Right atrium auricular region (tissue), 2 donors: Measurements from ENCODE around the gene ZNF423. TPM values are rescaled to one million over a fixed set of nuclear protein-coding genes. Genes with fewer than 3 reads are reported as not detected.
A peak's percentile ranks its signal among the peaks of the same experiment; 100 is the strongest.

ENCODE experiments used
- DNase-seq: peaks from one replicate; pipeline ENCODE4 v3.0.0-alpha.2; 2019; ENCODE audit warnings: low spot score
- H3K27ac ChIP-seq, 2 donors: fragments of 200-600 bp; sonication (generic); 1 replicate in 1 of 2; 2 replicates in 1 of 2; pipeline ENCODE4 v1.5.1; 2016 to 2019
- H3K27me3 ChIP-seq, 2 donors: fragments of 200-600 bp; sonication (generic); one replicate each; pipeline versions ENCODE4 v1.5.1 to v1.6.0; 2017 to 2019
- H3K36me3 ChIP-seq: fragments of 200-600 bp; sonication (generic); one replicate; pipeline ENCODE4 v1.5.1; 2016
- H3K4me1 ChIP-seq, 2 donors: fragments of 200-600 bp; sonication (generic); one replicate each; pipeline versions ENCODE4 v1.5.1 to v1.6.0; 2017 to 2019
- H3K4me3 ChIP-seq, 2 donors: fragments of 200-600 bp; sonication (generic); 1 replicate in 1 of 2; 2 replicates in 1 of 2; pipeline ENCODE4 v1.5.1; 2017 to 2019; ENCODE audit warnings: mild to moderate bottlenecking in 1 of 2, moderate library complexity in 1 of 2
- H3K9me3 ChIP-seq, 2 donors: fragments of 200-600 bp; sonication (generic); one replicate each; pipeline ENCODE4 v1.5.1; 2019
- total RNA-seq, 2 donors: library from RNA; depleted of rRNA; stranded (reverse); fragments of >200 nt; gene quantifications; one replicate each; pipeline ENCODE4 v1.1.0, GENCODE V29; 2016
- TF ChIP-seq, protein P1 (sequence below), 2 donors: fragments of 200-600 bp; sonication (generic); IDR thresholded peaks; one replicate each; pipeline ENCODE4 v1.5.1; 2019; ENCODE audit warnings: antibody characterized with exemption in 2 of 2

ZNF423 gene
- total RNA-seq, 2 donors from 2014 or later, result 8.5 to 10.7 TPM

DNA sequence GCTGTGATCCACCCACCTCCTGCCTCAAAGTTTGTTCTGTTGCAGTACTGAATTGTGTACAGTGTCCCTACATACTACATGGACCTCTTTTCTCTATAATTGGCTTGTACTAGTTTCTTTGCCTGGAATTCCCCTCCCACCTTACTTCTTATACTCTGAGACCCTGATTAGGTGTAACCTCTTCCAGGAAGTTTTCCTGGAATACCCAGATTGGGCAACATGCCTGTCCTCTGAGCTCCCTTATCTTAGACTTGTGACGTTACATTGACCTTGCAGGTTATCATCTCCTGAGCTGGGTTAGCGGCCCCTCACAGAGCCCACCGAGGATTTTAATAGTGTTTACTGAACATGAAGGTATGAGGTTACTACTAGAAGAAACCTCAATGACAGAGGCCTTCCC lies 237.0 kb downstream of the ZNF423 start:
- H3K4me3 ChIP-seq, result no peak overlapping the region
- no peaks in the 10 kb centered on the region for H3K27me3 ChIP-seq
- TF ChIP-seq, protein P1, sequence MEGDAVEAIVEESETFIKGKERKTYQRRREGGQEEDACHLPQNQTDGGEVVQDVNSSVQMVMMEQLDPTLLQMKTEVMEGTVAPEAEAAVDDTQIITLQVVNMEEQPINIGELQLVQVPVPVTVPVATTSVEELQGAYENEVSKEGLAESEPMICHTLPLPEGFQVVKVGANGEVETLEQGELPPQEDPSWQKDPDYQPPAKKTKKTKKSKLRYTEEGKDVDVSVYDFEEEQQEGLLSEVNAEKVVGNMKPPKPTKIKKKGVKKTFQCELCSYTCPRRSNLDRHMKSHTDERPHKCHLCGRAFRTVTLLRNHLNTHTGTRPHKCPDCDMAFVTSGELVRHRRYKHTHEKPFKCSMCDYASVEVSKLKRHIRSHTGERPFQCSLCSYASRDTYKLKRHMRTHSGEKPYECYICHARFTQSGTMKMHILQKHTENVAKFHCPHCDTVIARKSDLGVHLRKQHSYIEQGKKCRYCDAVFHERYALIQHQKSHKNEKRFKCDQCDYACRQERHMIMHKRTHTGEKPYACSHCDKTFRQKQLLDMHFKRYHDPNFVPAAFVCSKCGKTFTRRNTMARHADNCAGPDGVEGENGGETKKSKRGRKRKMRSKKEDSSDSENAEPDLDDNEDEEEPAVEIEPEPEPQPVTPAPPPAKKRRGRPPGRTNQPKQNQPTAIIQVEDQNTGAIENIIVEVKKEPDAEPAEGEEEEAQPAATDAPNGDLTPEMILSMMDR (IDR thresholded peaks at IDR 0.05), result no peak
- no peak for DNase-seq
- H3K27ac ChIP-seq, result no peak overlapping the region
- peaks cover 0 to 26% of the 10 kb centered on the region in 2 donors for H3K4me1 ChIP-seq
- no peaks in the 10 kb centered on the region for H3K9me3 ChIP-seq
- no peaks in the 10 kb centered on the region for H3K36me3 ChIP-seq

DNA sequence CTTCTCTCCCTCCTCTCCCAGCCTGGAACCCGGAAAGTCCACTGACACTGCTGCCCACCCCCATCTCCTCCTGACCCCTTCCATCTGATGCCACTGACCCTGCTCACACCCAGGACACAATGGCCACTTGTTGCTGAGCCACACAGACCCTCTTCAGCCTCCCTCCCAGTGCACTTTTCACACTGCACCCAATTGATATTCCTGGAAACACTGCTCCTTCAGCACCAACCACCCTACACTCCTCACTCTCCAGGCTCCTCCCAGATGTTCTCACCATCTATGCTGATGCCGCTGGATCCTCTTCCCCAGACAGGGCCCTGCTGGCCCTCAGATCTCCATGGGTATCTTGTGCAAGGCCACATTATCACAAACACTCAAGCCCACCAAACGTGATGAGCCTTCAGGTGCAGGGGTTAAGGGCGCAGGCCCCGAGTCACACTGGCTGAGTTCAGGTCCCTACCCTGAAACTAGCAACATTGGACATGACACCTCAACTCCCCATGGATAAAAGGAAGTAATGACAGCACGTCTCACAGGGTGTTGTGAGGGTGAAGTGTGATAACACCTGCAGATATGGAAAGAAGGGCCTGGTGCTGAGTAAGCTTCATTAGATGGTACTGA lies 238.1 kb downstream of the ZNF423 start:
- Histone ChIP-seq H3K4me1 (peaks cover 0 to 26% of the 10 kb centered on the region in 2 donors), H3K4me3 (no peak overlapping the region), H3K36me3 (no peaks in the 10 kb centered on the region), H3K9me3 (no peaks in the 10 kb centered on the region), H3K27me3 (no peaks in the 10 kb centered on the region), H3K27ac (no peak overlapping the region)
- TF ChIP-seq, protein P1 (IDR thresholded peaks at IDR 0.05), result no peak
- DNase-seq, result peak; percentile 30

DNA sequence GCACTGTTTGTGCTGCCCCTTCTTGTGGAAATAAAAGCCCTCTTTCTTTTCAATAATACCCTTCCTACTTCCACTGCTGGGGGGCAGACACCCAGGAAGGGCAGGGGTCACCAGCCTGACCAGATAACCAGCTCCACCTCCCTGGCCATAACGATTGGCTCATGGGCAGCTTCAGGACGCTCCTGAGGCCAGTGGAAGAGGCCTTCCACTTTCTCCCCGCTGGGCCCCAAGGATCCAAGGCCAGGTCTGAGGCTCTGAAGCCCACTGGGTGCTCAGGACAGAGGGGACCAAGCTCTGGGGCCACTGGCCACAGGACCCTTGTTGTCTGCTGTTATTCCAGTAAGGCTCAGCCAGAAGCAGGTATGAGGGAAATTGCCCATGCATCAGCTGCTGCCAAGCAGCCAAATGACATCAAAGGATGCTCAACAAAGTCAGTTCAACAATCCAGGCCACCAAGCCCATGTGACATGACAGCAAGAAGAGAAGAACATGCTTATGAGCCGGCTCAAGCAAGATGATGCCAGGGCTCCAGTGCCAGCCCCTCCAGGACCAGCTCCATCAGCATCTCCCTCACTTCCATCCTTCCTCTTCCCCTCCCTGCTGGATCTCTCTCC lies 238.8 kb downstream of the ZNF423 start:
- TF ChIP-seq, protein P1 (IDR thresholded peaks at IDR 0.05), result no peak
- no peak overlapping the region for H3K27ac ChIP-seq
- H3K27me3 ChIP-seq, result no peaks in the 10 kb centered on the region
- peak; percentile 54 for DNase-seq
- H3K4me1 ChIP-seq, result peaks cover 0 to 26% of the 10 kb centered on the region in 2 donors
- H3K4me3 ChIP-seq, result no peak overlapping the region
- H3K36me3 ChIP-seq, result no peaks in the 10 kb centered on the region
- H3K9me3 ChIP-seq, result no peaks in the 10 kb centered on the region

DNA sequence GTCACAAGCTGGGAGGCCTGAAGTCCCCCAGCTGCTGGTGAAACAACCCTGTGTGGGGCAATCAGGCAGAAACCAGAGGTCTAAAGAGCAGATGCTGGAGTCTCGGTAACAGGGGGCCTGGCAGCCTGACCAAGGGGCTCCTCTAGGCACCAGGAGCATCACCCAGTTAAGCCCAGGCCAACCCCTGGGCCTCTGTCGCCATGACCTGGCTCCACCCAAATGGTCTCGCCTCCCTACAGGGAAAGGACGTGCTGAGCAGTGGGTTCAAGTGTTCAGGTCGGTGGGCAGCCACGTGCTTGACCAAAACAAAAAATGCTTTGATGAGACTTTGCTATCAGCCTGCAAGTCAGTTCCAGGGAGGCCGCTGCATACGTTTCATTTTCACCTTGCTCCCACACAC lies 240.3 kb downstream of the ZNF423 start:
- TF ChIP-seq, protein P1 (IDR thresholded peaks at IDR 0.05), result no peak
- Histone ChIP-seq H3K27ac (no peak overlapping the region), H3K36me3 (no peaks in the 10 kb centered on the region), H3K27me3 (no peaks in the 10 kb centered on the region), H3K9me3 (no peaks in the 10 kb centered on the region), H3K4me3 (no peak overlapping the region), H3K4me1 (peaks cover 0 to 13% of the 10 kb centered on the region in 2 donors)
- no peak for DNase-seq

DNA sequence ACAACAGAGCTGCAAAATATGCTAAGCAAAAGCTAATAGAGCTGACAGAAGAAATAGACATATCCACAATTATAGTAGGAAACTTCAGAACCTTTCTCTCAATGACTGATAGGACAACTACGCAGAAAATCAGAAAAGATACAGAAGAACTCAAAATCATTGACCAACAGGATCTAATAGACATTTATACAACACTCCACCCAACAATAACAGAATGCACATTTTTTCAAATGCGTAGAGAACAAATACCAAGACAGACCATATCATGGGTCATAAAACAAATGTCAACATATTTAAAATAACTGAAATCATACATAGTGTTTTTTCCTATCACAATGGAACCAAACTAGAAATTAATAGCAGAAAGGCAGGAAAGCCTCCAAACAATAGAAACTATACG lies 244.9 kb downstream of the ZNF423 start:
- H3K36me3 ChIP-seq, result no peaks in the 10 kb centered on the region
- no peaks in the 10 kb centered on the region for H3K9me3 ChIP-seq
- TF ChIP-seq, protein P1 (IDR thresholded peaks at IDR 0.05), result no peak
- no peak overlapping the region for H3K27ac ChIP-seq
- no peak for DNase-seq
- H3K27me3 ChIP-seq, result no peaks in the 10 kb centered on the region
- no peaks in the 10 kb centered on the region for H3K4me1 ChIP-seq
- no peak overlapping the region for H3K4me3 ChIP-seq
